Lower leg skin (tissue), 4 donors: ENCODE measurements around the gene DCAF8. TPM values are rescaled to one million over a fixed set of nuclear protein-coding genes. Genes with fewer than 3 reads are reported as not detected.
A peak's percentile ranks its signal among the peaks of the same experiment; 100 is the strongest.

Source experiments
- DNase-seq, 2 donors: peaks; one replicate each; pipeline ENCODE4 v3.0.0-alpha.2; 2019; ENCODE audit warnings: low spot score in 2 of 2
- H3K4me3 ChIP-seq: fragments of 200-600 bp; sonication (generic); 2 replicates; pipeline ENCODE4 v1.5.1; 2017; ENCODE audit warnings: mild to moderate bottlenecking, low read depth; ENCODE audit not compliant: poor library complexity, severe bottlenecking
- POLR2A ChIP-seq, 2 donors: fragments of 450-650 bp; IDR thresholded peaks; one replicate each; pipeline ENCODE4 v1.6.1; 2016 to 2017; ENCODE audit warnings: antibody characterized with exemption in 2 of 2, mild to moderate bottlenecking in 1 of 2, moderate library complexity in 1 of 2
- WGBS, 2 donors: methylation state at CpG; one replicate each; pipeline ENCODE4 v1.1.5; 2018; 5-methylcytosine and 5-hydroxymethylcytosine counted together
- intact Hi-C: fragments of 100-400 bp; cut with DNase I; formaldehyde crosslinking; loops from one replicate; pipeline ENCODE4 v1.15.0; 2023; ENCODE audit warnings: low total_unique reads
- total RNA-seq, 4 donors: library from RNA; depleted of rRNA; stranded (reverse); fragments of >200 nt; gene quantifications; one replicate each; pipeline ENCODE4 v1.1.0, GENCODE V29; 2016
- TF ChIP-seq, protein P1 (sequence below), 3 donors: fragments of 450-650 bp; IDR thresholded peaks; one replicate each; pipeline ENCODE4 v1.5.1; 2016; ENCODE audit warnings: antibody characterized with exemption in 3 of 3, mild to moderate bottlenecking in 3 of 3, moderate library complexity in 2 of 3

DCAF8 gene
- total RNA-seq, 4 donors from 2014 or later, result 90.2 to 141 (median 97.9) TPM

GRCh38 chr1:160211046-160211790, 51.1 kb downstream of the DCAF8 start:
- no peak overlapping the region for H3K4me3 ChIP-seq
- 76% methylated on average over 10 of the region's 10 CpGs for WGBS, 2 donors
- intact Hi-C loops, result no loop called here
- no peak for TF ChIP-seq POLR2A (IDR thresholded peaks at IDR 0.05)
- TF ChIP-seq, protein P1, sequence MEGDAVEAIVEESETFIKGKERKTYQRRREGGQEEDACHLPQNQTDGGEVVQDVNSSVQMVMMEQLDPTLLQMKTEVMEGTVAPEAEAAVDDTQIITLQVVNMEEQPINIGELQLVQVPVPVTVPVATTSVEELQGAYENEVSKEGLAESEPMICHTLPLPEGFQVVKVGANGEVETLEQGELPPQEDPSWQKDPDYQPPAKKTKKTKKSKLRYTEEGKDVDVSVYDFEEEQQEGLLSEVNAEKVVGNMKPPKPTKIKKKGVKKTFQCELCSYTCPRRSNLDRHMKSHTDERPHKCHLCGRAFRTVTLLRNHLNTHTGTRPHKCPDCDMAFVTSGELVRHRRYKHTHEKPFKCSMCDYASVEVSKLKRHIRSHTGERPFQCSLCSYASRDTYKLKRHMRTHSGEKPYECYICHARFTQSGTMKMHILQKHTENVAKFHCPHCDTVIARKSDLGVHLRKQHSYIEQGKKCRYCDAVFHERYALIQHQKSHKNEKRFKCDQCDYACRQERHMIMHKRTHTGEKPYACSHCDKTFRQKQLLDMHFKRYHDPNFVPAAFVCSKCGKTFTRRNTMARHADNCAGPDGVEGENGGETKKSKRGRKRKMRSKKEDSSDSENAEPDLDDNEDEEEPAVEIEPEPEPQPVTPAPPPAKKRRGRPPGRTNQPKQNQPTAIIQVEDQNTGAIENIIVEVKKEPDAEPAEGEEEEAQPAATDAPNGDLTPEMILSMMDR (IDR thresholded peaks at IDR 0.05), result no peak
- DNase-seq, result peak in 1 of 2 donors; percentile 77

DNA sequence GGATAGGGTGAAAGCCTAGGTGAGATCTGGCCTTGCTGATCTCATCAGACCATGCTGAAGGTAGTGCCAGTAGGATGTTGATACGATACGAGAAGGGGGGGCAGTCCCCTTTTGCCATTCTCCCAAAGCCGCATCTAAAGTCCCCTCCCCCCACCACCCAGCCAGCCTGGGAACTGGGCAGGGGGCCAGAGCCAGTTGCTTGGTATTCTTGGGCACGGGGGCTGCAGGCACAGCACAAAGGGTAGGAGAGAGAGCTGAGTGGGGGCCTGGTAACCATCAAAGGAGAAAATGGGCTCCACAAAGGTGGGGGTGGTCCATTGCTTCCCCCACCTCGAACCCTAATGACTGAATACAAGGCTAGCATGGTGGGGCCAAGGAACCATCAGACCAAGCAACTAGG, 51.8 kb downstream of the DCAF8 start:
- intact Hi-C loops, result no loop called here
- peak in 1 of 2 donors; percentile 75 for DNase-seq
- no peak overlapping the region for H3K4me3 ChIP-seq
- no peak for TF ChIP-seq POLR2A (IDR thresholded peaks at IDR 0.05)
- TF ChIP-seq, protein P1 (IDR thresholded peaks at IDR 0.05), result no peak
- WGBS, 2 donors, result 75 to 82% methylated on average over 5 of the region's 5 CpGs

DNA sequence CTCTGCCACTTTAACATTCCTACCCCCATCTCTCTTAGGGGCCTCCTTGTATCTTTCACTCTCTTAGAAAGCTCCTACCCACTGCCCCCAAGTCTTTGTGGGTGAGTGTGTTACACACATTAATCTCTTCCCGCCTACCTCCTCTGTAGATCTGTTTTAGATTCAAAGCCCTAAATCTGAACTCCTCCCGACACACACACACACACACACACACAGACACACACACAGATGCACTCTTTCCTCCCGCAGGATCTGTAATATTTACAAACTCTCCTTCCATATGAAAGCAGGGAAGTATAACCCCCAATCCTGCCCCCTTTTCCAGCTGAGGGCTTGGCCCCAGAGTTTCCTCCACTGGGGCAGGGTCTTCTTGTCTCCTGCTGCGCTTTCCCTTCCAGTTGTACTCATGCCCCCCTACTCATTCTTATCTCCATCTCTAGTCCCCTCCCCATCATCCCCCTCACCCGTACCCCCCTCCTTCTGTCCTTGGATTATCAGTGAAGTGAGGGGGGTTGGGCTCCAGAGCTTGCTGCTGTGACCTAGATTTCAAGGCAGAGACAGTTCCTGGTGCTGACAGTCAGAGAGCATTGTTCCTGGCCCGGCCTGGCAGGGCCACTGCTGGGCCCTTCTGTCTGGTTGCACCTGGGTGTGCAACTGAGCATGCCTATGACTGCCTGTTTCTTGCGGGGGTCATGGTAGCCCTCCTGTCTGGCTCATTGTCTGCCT, 52.9 kb downstream of the DCAF8 start:
- 56 to 61% methylated on average over 7 of the region's 7 CpGs for WGBS, 2 donors
- no peak for TF ChIP-seq POLR2A (IDR thresholded peaks at IDR 0.05)
- TF ChIP-seq, protein P1 (IDR thresholded peaks at IDR 0.05), result no peak
- DNase-seq, result peak in 1 of 2 donors; percentile 65
- intact Hi-C loops, result no loop called here
- H3K4me3 ChIP-seq, result no peak overlapping the region

DNA sequence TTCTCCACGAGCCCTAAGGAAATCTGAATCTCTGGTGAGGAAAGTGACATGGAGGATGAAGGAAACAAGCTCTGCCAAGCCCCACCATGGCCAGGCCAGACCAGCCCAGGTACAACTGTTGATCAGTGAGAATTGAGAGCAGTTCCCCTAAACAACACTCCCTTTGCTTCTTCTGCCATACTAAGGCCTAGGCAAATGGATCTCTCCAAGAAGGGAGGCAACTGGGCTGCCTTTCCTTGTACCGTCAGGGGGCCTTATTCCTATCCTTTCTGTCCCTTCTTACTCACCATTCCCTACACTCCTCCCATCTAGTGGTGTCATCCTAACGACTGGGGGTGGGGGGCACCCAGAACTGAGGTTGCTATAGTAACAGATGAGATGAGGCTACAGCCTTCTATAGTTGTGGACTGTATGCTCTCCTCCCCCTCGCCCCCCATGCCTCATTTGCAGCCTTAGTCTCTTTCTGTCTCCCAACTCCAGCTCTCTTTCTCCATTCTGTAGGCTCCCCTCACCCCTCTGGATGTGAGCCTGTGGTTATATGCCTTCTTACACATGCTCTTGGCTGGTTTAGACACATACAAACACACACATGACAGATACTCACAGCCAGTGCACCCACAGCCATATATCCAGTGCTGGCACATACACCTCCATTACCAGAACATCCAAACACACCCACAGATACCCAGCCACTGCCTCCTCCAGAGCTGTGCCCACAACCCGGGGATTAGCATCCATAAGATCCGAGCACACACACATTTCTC, 53.6 kb downstream of the DCAF8 start:
- WGBS, 2 donors, result 61 to 67% methylated on average over 6 of the region's 6 CpGs
- no peak overlapping the region for H3K4me3 ChIP-seq
- TF ChIP-seq, protein P1 (IDR thresholded peaks at IDR 0.05), result no peak
- TF ChIP-seq POLR2A (IDR thresholded peaks at IDR 0.05), result no peak
- peak in 1 of 2 donors; percentile 62 for DNase-seq
- intact Hi-C loops, result no loop called here

GRCh38 chr1:160207771-160208556, 54.4 kb downstream of the DCAF8 start:
- WGBS, 2 donors, result 48 to 54% methylated on average over 9 of the region's 9 CpGs
- peak in 1 of 2 donors; percentile 79 for DNase-seq
- intact Hi-C loops, result no loop called here
- TF ChIP-seq, protein P1 (IDR thresholded peaks at IDR 0.05), result no peak
- no peak for TF ChIP-seq POLR2A (IDR thresholded peaks at IDR 0.05)
- H3K4me3 ChIP-seq, result no peak overlapping the region
